H1 (cell line): ENCODE results near the gene MMP13. TPM values are rescaled to one million over a fixed set of nuclear protein-coding genes. Genes with fewer than 3 reads are reported as not detected.

ENCODE experiments used
- polyA plus RNA-seq, 7 experiments: library from polyadenylated mRNA; depleted of rRNA in 3 of 7; stranded (reverse) in 5 of 7; unstranded in 2 of 7; fragments of >200 nt in 5 of 7; fragments of 200-250 nt in 2 of 7; gene quantifications; 1 replicate in 5 of 7; 2 replicates in 1 of 7; 4 replicates in 1 of 7; pipeline versions ENCODE4 v1.2.1 to v1.2.3, GENCODE V29; 2011 to 2013; ENCODE audit warnings: missing spikeins in 2 of 7, mixed read lengths in 2 of 7
- total RNA-seq: library from RNA; stranded (reverse); fragmentation: NEBNext Ultra II Directional; extraction: Animal tissue kit (Norgen Biotek cat#: 25700); gene quantifications from 2 replicates; pipeline ENCODE4 v1.2.1, GENCODE V29; 2021
- TF ChIP-seq, protein P1 (sequence below): IDR thresholded peaks from 2 replicates; pipeline ENCODE4 v1.6.1; 2012; ENCODE audit warnings: inconsistent platforms

MMP13 gene
- total and polyA plus RNA-seq, 2 of the 8 experiments (the other 6 are each of a cell fraction or from before 2014, with no cell fraction given): not detected

GRCh38 chr11:102989379-102990047 lies 34.0 kb upstream of the MMP13 start (continued):
- TF ChIP-seq, protein P1, sequence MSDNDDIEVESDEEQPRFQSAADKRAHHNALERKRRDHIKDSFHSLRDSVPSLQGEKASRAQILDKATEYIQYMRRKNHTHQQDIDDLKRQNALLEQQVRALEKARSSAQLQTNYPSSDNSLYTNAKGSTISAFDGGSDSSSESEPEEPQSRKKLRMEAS: no peak
